H1 (cell line): ENCODE measurements around the gene ABI2. TPM values are rescaled to one million over a fixed set of nuclear protein-coding genes. Genes with fewer than 3 reads are reported as not detected.

Source experiments
- CBX5 ChIP-seq: fragments of 300-800, 300-1000 bp; sonication (generic); IDR thresholded peaks from 2 replicates; pipeline ENCODE4 v1.7.1; 2016; ENCODE audit warnings: antibody characterized with exemption, low read length, low read depth
- CTCF ChIP-seq, 3 experiments: IDR thresholded peaks; 1 replicate in 2 of 3; 2 replicates in 1 of 3; pipeline versions ENCODE4 v1.5.1 to v1.6.1; 2011; ENCODE audit warnings: low read length in 3 of 3, mild to moderate bottlenecking in 3 of 3, inconsistent platforms in 2 of 3, low read depth in 1 of 3, moderate library complexity in 1 of 3; ENCODE audit not compliant: insufficient read depth in 1 of 3; ENCODE audit errors: control extremely low read depth in 1 of 3
- JUN ChIP-seq: IDR thresholded peaks from 2 replicates; pipeline ENCODE4 v1.6.1; 2011; ENCODE audit warnings: low read depth, mild to moderate bottlenecking, improper control_type of control experiment, low read length
- MAFK ChIP-seq: IDR thresholded peaks from 2 replicates; pipeline ENCODE4 v1.6.1; 2012; ENCODE audit warnings: low read depth, mild to moderate bottlenecking, improper control_type of control experiment, low read length
- NRF1 ChIP-seq: IDR thresholded peaks from 2 replicates; pipeline ENCODE4 v1.6.1; 2011; ENCODE audit warnings: mild to moderate bottlenecking, low read depth, low read length, improper control_type of control experiment
- RBBP5 ChIP-seq: IDR thresholded peaks from 2 replicates; pipeline ENCODE4 v1.7.1; 2012; ENCODE audit warnings: low read depth, mild to moderate bottlenecking, inconsistent platforms, low read length, moderate library complexity, borderline replicate concordance
- RXRA ChIP-seq: IDR thresholded peaks from 2 replicates; pipeline ENCODE4 v1.6.1; 2011; ENCODE audit warnings: low read depth, mild to moderate bottlenecking, low read length, moderate library complexity; ENCODE audit not compliant: insufficient read depth
- SP1 ChIP-seq: IDR thresholded peaks from 2 replicates; pipeline ENCODE4 v1.6.1; 2011; ENCODE audit warnings: low read depth, low read length
- TBP ChIP-seq: IDR thresholded peaks from 2 replicates; pipeline ENCODE4 v1.6.1; 2011; ENCODE audit warnings: low read depth, low read length, improper control_type of control experiment
- polyA plus RNA-seq, 7 experiments: library from polyadenylated mRNA; depleted of rRNA in 3 of 7; stranded (reverse) in 5 of 7; unstranded in 2 of 7; fragments of >200 nt in 5 of 7; fragments of 200-250 nt in 2 of 7; gene quantifications; 1 replicate in 5 of 7; 2 replicates in 1 of 7; 4 replicates in 1 of 7; pipeline versions ENCODE4 v1.2.1 to v1.2.3, GENCODE V29; 2011 to 2013; ENCODE audit warnings: missing spikeins in 2 of 7, mixed read lengths in 2 of 7
- total RNA-seq: library from RNA; stranded (reverse); fragmentation: NEBNext Ultra II Directional; extraction: Animal tissue kit (Norgen Biotek cat#: 25700); gene quantifications from 2 replicates; pipeline ENCODE4 v1.2.1, GENCODE V29; 2021

The ABI2 gene
- total and polyA plus RNA-seq, 2 of the 8 experiments (the other 6 are each of a cell fraction or from before 2014, with no cell fraction given): 62.3 to 118 TPM

- TF ChIP-seq CTCF (IDR thresholded peaks at IDR 0.05; ENCODE audit: control extremely low read depth in 1 of 3, insufficient read depth in 1 of 3, low read depth in 1 of 3, low read length in 3 of 3): peak; percentile 18 to 77 (median 62)
- 0 out of 2 replicates have a peak, but pooled peaks have one; percentile 17 for TF ChIP-seq MAFK
- no peak; the same call in 1 of the 2 replicates for TF ChIP-seq TBP
- TF ChIP-seq JUN: no peak
- no peak for TF ChIP-seq CBX5
- TF ChIP-seq SP1: 0 out of 2 replicates have a peak, but pooled peaks have one; percentile 13
- TF ChIP-seq RXRA: no peak
- no peak for TF ChIP-seq NRF1
- TF ChIP-seq RBBP5: no peak
- TF ChIP-seq, all 59 proteins: peak for 12
These were observed 68.5 kb downstream of the ABI2 start (continued) for GRCh38 chr2:203396667-203397066.
